Fibroblast of lung (primary cell): ENCODE data around the gene CRTAC1.

Source experiments
- CTCF ChIP-seq, 2 donors: IDR thresholded peaks in 1 of 2; conservative IDR thresholded peaks in 1 of 2; 1 replicate in 1 of 2; 2 replicates in 1 of 2; pipeline ENCODE4 v1.5.1; 2011 to 2012; ENCODE audit warnings: low read length in 2 of 2, control low read depth in 1 of 2, inconsistent platforms in 1 of 2, low read depth in 1 of 2, mild to moderate bottlenecking in 1 of 2
- EZH2 ChIP-seq: IDR thresholded peaks from 2 replicates; pipeline ENCODE4 v1.5.1; 2012; ENCODE audit warnings: low read length, control low read depth, mild to moderate bottlenecking; ENCODE audit errors: missing control alignments

DNA sequence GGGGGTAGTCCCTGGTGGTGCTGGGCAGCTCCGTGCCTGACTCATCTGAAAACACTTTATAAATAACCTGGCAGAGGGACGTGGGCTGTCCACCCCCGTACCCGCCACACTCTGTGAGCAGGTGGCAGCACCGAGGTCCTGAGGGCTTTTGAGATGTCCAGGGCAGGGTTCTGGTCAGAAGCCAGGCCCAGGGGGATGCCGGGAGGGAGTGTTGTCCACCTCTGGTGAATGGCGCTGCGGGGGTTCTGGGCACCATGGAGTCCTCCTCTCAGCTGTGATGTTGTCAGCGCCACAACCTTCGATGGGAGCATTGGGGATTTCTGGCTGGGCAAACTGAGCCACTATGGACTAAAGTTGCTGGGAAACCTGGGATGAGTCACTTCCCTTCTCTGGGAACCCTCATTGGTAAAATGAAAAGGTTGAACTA lies 208.1 kb downstream of the CRTAC1 start:
- no peak for TF ChIP-seq CTCF (conservative IDR thresholded peaks at IDR 0.05 in 1 of 2, IDR thresholded peaks at IDR 0.05 in 1 of 2; ENCODE audit: low read depth in 1 of 2, low read length in 2 of 2)
- no peak for TF ChIP-seq EZH2
